ENCODE data around the gene GALNT7.

Gene GALNT7

GRCh38 chr4:173177232-173177631 is 8.6 kb downstream of the GALNT7 start:
- peaks cover 26% of the 10 kb centered on the region for H4K20me1 ChIP-seq (ENCODE audit: low read depth, low read length)
- H2AFZ ChIP-seq (ENCODE audit: low read depth, low read length, severe bottlenecking), result no peak overlapping the region
- no peaks in the 10 kb centered on the region for H3K9me2 ChIP-seq (replicated peaks; ENCODE audit: insufficient read depth, low read length)
- H3K9me3 ChIP-seq (ENCODE audit: insufficient read depth, low read length), result no peaks in the 10 kb centered on the region
- no peak overlapping the region for H3K27ac ChIP-seq (ENCODE audit: low read depth, low read length)
- no peaks in the 10 kb centered on the region for H3K27me3 ChIP-seq (ENCODE audit: low read length)
- H3K36me3 ChIP-seq (ENCODE audit: low read length), result no peaks in the 10 kb centered on the region
- no peaks in the 10 kb centered on the region for H3F3A ChIP-seq (ENCODE audit: insufficient read depth)
- no peak overlapping the region for H3K9ac ChIP-seq (ENCODE audit: low read length)
- no peak overlapping the region for H3K4me2 ChIP-seq (ENCODE audit: low read depth, low read length, poor library complexity, severe bottlenecking)
- peaks cover 49% of the 10 kb centered on the region for H3K79me2 ChIP-seq (ENCODE audit: insufficient read depth, low read length)
- no peak overlapping the region for H3K4me3 ChIP-seq (ENCODE audit: insufficient read depth, low read length, poor library complexity, severe bottlenecking)
- no peak for TF ChIP-seq EZH2phosphoT487 (conservative IDR thresholded peaks at IDR 0.05; ENCODE audit: low read length)
- TF ChIP-seq CTCF (IDR thresholded peaks at IDR 0.05; ENCODE audit: insufficient read depth, low read length, poor library complexity, severe bottlenecking), result no peak

GRCh38 chr4:173178144-173178543 is 9.5 kb downstream of the GALNT7 start:
- H3K9ac ChIP-seq (ENCODE audit: low read length), result no peak overlapping the region
- H3K4me3 ChIP-seq (ENCODE audit: insufficient read depth, low read length, poor library complexity, severe bottlenecking), result no peak overlapping the region
- no peaks in the 10 kb centered on the region for H3K27me3 ChIP-seq (ENCODE audit: low read length)
- peaks cover 26% of the 10 kb centered on the region for H4K20me1 ChIP-seq (ENCODE audit: low read depth, low read length)
- H3F3A ChIP-seq (ENCODE audit: insufficient read depth), result no peaks in the 10 kb centered on the region
- no peaks in the 10 kb centered on the region for H3K9me3 ChIP-seq (ENCODE audit: insufficient read depth, low read length)
- no peak overlapping the region for H2AFZ ChIP-seq (ENCODE audit: low read depth, low read length, severe bottlenecking)
- no peaks in the 10 kb centered on the region for H3K9me2 ChIP-seq (replicated peaks; ENCODE audit: insufficient read depth, low read length)
- TF ChIP-seq CTCF (IDR thresholded peaks at IDR 0.05; ENCODE audit: insufficient read depth, low read length, poor library complexity, severe bottlenecking), result no peak
- TF ChIP-seq EZH2phosphoT487 (conservative IDR thresholded peaks at IDR 0.05; ENCODE audit: low read length), result no peak
- H3K79me2 ChIP-seq (ENCODE audit: insufficient read depth, low read length), result peaks cover 42% of the 10 kb centered on the region
- H3K27ac ChIP-seq (ENCODE audit: low read depth, low read length), result no peak overlapping the region
- H3K4me2 ChIP-seq (ENCODE audit: low read depth, low read length, poor library complexity, severe bottlenecking), result no peak overlapping the region
- no peaks in the 10 kb centered on the region for H3K36me3 ChIP-seq (ENCODE audit: low read length)

GRCh38 chr4:173181848-173182247 is 13.2 kb downstream of the GALNT7 start:
- no peaks in the 10 kb centered on the region for H3K9me2 ChIP-seq (replicated peaks; ENCODE audit: insufficient read depth, low read length)
- TF ChIP-seq EZH2phosphoT487 (conservative IDR thresholded peaks at IDR 0.05; ENCODE audit: low read length) (no peak), CTCF (IDR thresholded peaks at IDR 0.05; ENCODE audit: insufficient read depth, low read length, poor library complexity, severe bottlenecking) (no peak)
- H3K27ac ChIP-seq (ENCODE audit: low read depth, low read length), result no peak overlapping the region
- no peaks in the 10 kb centered on the region for H3K36me3 ChIP-seq (ENCODE audit: low read length)
- H4K20me1 ChIP-seq (ENCODE audit: low read depth, low read length), result peaks cover 20% of the 10 kb centered on the region
- H3K9ac ChIP-seq (ENCODE audit: low read length), result no peak overlapping the region
- H3K4me2 ChIP-seq (ENCODE audit: low read depth, low read length, poor library complexity, severe bottlenecking), result no peak overlapping the region
- no peaks in the 10 kb centered on the region for H3K27me3 ChIP-seq (ENCODE audit: low read length)
- no peaks in the 10 kb centered on the region for H3F3A ChIP-seq (ENCODE audit: insufficient read depth)
- no peak overlapping the region for H2AFZ ChIP-seq (ENCODE audit: low read depth, low read length, severe bottlenecking)
- H3K79me2 ChIP-seq (ENCODE audit: insufficient read depth, low read length), result peaks cover 22% of the 10 kb centered on the region
- H3K4me3 ChIP-seq (ENCODE audit: insufficient read depth, low read length, poor library complexity, severe bottlenecking), result no peak overlapping the region
- no peaks in the 10 kb centered on the region for H3K9me3 ChIP-seq (ENCODE audit: insufficient read depth, low read length)

All from SU-DHL-6 (cell line).